Loucy (cell line): ENCODE data around the gene APOC3.

Source experiments
- EZH2phosphoT487 ChIP-seq: fragments of 200-600 bp; IDR thresholded peaks from 2 replicates; pipeline ENCODE4 v1.6.1; 2018; ENCODE audit warnings: antibody characterized with exemption, mild to moderate bottlenecking, moderate library complexity, borderline replicate concordance
- TF ChIP-seq, protein P1 (sequence below): fragments of 200-600 bp; sonication (generic); conservative IDR thresholded peaks from 2 replicates; pipeline ENCODE4 v1.5.1; 2014; ENCODE audit warnings: mild to moderate bottlenecking, antibody characterized with exemption, low read length

DNA sequence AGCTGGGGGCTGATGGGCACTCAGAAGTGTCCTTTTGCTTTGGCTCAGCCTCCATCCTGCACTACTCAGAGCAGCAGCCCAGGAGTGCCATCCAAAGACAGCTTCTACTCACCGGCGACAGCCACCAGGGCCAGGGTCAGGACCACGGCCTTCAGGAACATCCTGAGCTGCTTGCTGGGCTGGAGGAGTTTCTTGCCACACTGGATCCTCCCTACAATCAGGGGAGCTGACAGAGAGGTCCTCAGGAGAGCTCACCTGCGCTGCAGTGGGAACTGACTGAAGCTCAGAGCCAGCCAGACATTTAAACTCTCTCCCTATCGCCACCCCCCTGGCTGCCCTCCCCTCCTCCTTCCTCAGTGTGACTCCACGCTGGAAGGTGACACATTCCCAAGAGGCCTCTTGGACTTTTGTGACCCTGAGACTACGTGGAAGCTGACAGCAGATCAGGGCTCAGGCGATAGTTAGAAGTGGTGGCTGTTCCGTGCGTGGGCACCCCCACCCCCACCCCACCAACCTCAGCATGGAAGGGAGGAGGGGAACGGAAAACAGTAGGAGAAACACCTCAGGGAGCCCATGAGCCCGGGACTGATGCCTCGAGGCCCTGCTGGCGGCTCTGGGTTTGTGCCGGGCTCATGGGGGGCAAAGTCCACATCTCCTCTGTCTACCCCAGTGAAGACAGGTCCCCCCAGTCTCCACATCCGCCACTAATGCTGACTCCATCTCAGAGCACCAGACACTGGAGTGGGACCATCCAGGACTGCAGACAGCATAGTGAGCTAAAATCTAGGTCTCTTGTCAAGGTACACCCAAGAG lies 6.5 kb upstream of the APOC3 start, which contains the start of gene APOA4:
- TF ChIP-seq, protein P1, sequence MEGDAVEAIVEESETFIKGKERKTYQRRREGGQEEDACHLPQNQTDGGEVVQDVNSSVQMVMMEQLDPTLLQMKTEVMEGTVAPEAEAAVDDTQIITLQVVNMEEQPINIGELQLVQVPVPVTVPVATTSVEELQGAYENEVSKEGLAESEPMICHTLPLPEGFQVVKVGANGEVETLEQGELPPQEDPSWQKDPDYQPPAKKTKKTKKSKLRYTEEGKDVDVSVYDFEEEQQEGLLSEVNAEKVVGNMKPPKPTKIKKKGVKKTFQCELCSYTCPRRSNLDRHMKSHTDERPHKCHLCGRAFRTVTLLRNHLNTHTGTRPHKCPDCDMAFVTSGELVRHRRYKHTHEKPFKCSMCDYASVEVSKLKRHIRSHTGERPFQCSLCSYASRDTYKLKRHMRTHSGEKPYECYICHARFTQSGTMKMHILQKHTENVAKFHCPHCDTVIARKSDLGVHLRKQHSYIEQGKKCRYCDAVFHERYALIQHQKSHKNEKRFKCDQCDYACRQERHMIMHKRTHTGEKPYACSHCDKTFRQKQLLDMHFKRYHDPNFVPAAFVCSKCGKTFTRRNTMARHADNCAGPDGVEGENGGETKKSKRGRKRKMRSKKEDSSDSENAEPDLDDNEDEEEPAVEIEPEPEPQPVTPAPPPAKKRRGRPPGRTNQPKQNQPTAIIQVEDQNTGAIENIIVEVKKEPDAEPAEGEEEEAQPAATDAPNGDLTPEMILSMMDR = no peak
- no peak for TF ChIP-seq EZH2phosphoT487
